SIG-M5 (cell line): ENCODE results near the gene PLAC9.
"Not testable (repeated sequence)": the region's sequence is repeated elsewhere in the genome, so short reads cannot be mapped to it uniquely, and the experiment has no call there.

Experiments used
- DNase-seq: peaks from one replicate; lab custom pipeline; 2025; lab: John Stamatoyannopoulos, UW

PLAC9 gene

GRCh38 chr10:80132299-80133139 is at the start of gene PLAC9:
PLAC9 (plus strand) TSS chr10:80132730; CDS start chr10:80132763, 33 bp downstream.
- DNase-seq, result no peak

GRCh38 chr10:80090121-80090520 is 42.4 kb upstream of the PLAC9 start:
- DNase-seq, result no peak

- no peak for DNase-seq
Measured at GRCh38 chr10:80094231-80094630, 38.3 kb upstream of the PLAC9 start.

GRCh38 chr10:80098272-80098671 is 34.3 kb upstream of the PLAC9 start:
- not testable (repeated sequence) for DNase-seq

GRCh38 chr10:80099295-80099694 is 33.2 kb upstream of the PLAC9 start:
- DNase-seq, result not testable (repeated sequence)

GRCh38 chr10:80100116-80100515 is 32.4 kb upstream of the PLAC9 start:
- no peak for DNase-seq

- DNase-seq, result no peak
Measured at GRCh38 chr10:80100861-80101695, 31.5 kb upstream of the PLAC9 start.

GRCh38 chr10:80104066-80104926 is 28.2 kb upstream of the PLAC9 start:
- DNase-seq, result no peak

- no peak for DNase-seq
Measured at GRCh38 chr10:80108576-80109239, 23.8 kb upstream of the PLAC9 start.

GRCh38 chr10:80110986-80111385 is 21.5 kb upstream of the PLAC9 start:
- DNase-seq, result no peak

- no peak for DNase-seq
Measured at GRCh38 chr10:80118669-80119068, 13.9 kb upstream of the PLAC9 start.

- DNase-seq, result no peak
Measured at GRCh38 chr10:80122110-80122710, 10.3 kb upstream of the PLAC9 start.

GRCh38 chr10:80122746-80123145 is 9.8 kb upstream of the PLAC9 start:
- DNase-seq, result no peak

GRCh38 chr10:80126876-80127275 is 5.7 kb upstream of the PLAC9 start:
- DNase-seq, result no peak

GRCh38 chr10:80131499-80131901 is 1.0 kb upstream of the PLAC9 start:
- DNase-seq, result no peak

GRCh38 chr10:80133206-80133605 is 676 bp downstream of the PLAC9 start:
- DNase-seq, result no peak

GRCh38 chr10:80133687-80134086 is 1.2 kb downstream of the PLAC9 start:
- DNase-seq, result not testable (repeated sequence)

GRCh38 chr10:80136134-80136571 is 3.6 kb downstream of the PLAC9 start:
- no peak for DNase-seq

- DNase-seq, result no peak
Measured at GRCh38 chr10:80137031-80137862, 4.7 kb downstream of the PLAC9 start.

- no peak for DNase-seq
Measured at GRCh38 chr10:80137920-80138319, 5.4 kb downstream of the PLAC9 start.
